Amniotic epithelial cell (primary cell): Measurements from ENCODE around the gene KIF12.
"Not testable (repeated sequence)": the region's sequence is repeated elsewhere in the genome, so short reads cannot be mapped to it uniquely, and the experiment has no call there.

ENCODE experiments used
- DNase-seq: peaks from one replicate; pipeline ENCODE4 v3.0.0-alpha.2; 2010; ENCODE audit warnings: low read depth

KIF12 gene

DNA sequence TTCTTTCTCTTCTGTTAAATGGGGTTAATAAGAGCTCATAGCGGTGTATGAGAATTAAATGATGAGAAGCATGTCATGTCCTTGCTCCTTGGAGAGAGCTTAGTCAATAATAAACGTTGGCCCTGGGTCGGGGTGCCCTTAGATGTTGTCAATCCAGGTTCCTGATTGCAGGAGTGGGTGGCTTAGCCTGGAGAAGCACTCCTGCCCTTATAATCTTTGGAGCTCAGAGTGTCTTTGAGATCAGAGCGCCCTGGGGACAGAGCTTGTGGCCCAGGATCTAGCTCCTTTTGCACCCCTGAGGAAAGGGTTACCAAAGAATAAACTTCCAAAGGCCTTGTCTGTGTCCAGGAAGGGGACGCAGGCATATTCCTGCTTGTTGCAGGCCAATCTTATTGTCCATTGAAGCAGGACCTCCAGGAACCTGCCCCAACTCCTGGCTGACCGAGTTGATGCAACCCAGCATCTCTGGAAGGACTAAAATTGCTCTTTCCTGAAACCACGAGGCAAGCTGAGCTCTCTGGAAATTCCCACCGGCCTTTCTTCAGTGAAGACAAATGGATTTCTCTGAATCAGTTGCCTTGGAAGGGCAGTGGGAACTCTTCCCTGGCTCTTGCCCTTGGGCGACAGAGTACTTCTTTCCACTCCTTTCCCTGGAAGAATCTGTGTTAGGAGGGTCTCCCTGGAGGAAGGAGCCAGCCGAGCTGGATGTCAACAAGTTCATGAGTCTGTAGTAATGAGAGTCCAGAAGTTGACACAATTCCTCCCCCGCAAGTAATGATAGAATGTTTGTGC lies 14.6 kb downstream of the KIF12 start:
- no peak for DNase-seq

DNA sequence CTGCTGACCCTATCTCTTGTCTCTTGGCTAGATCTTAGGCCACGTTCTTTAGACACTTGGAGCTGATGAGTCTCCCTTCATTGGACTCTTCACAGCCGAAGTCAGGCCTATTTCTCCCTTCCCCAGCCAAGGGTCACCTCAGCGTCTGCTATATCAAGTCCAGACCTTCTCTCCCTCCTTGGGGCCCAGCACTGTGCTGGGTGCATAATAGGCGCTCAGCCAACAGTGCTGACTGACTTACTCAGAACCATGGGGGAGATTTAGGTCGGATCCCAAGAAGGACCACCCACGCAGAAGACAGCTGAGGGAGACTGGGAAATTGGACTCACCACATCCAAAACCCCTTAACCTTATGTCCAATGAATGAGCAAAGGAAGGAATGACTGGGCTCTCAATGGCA lies 15.4 kb downstream of the KIF12 start:
- no peak for DNase-seq

DNA sequence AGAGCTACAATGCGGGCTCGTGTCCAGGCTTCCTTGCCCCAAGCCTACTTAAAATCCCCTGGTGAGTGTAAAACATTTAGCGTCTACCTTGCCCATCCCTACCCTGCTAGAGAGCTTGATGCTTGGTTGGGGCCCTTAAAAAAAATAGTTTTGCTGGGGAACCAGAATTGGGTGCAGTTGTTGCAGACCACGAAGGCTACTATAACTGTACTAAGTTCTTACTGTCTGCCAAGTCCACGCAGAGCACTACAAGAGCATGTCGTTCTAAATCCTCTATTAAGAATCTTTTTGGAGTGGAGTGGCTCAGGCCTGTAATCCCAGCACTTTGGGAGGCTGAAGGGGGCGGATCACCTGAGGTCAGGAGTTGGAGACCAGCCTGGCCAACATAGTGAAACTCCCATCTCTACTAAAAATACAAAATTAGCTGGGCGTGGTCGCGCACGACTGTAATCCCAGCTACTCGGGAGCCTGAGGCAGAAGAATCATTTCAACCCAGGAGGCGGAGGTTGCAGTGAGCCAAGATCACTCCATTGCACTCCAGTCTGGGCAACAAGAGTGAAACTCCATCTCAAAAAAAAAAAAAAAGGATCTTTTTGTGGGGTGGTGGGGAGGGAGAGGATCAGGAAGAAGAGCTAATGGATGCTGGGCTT lies 16.2 kb downstream of the KIF12 start:
- DNase-seq: not testable (repeated sequence)

DNA sequence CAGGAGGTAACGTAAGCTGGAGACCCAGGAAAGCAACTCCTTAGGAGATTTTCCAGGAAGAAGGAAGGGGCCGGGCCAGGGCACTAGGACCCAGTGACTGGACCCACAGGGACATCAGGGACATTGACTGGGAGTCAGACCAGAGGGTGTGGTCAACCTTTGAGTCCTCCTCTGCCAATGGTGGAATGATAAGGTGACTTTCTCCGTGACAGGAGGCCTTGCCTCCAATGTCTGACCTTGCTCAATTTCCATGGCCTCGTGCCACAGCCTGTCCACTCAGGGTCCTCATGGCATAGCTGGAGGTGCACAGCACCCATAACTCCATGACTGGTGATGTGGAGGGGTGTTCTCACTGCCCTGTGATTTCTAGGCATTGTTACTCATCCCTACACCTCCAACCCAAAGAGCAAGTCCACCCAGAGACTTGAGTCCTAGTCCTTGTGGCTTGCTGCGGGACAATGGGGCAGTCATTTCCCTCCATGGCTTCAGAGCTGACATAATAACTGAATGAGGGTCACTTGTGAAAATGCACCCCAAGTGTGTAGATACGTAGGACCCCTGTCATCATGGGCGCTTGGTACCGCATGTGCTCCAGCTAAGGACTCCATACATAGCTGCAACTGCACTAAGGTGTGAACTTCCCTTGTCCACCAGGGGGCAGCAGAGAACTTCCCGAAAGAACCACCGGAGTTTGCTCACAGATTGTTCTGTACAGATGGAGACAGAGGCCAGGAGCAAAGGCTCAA lies 16.9 kb downstream of the KIF12 start:
- peak; percentile 76 for DNase-seq

DNA sequence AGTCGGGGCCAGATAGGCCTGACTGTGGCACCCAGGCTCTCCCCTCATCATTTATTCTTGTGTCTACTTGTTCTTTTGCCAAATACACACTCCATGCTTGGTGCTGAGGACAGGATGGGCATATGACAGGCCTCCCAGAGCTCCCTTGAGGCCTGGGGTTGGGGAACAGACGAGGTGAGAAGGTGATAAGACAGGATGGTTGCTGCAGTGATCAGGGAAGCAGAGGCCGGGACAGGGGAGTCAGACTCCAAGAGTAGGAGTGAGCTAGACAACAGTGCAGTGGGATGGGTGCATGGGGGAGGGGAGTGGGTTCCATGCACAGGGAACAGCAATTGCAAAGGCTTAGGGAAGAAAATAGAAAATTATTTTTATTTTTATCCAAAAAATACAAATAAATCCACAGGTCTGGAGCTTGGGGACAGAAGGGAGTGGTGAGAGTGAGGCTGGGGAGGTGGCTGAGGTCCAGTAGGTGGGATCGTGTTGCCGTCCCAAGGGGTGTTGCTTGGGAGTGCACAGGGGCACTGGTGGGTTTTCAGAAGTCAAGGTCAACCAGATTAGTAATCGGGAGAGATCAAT lies 17.6 kb downstream of the KIF12 start:
- no peak for DNase-seq

DNA sequence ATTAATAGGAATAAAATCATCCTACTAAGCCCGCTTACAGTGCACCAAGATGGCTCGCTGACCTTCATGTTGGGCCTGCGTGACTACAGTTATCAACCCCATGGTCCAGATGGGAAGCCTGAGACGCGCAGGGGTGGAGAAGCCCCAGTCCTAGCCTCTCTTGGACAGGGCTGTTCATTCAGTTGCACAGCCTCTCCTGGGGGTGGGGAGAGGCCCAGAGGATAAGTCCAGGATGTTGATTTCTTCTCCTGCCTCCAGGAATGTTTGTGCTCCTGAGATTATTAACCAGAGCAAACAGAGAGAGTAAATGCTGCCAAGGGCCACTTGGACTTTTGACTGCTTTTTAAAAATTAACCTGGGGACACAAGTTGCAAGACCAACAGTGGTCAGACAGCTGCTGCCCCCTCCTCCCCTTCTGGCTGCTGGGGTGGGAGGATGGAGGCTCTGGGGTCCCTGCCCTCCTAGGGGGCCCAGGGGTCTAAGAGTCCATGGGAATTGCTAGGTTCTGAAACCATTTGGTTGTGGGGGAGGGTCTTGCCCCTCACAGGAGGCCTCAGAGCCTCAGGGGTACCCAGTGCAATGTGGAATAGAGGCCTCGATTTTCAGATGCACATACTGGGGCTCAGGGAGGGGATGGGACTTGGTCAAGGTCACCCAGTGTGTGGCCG lies 18.2 kb downstream of the KIF12 start:
- DNase-seq: no peak

DNA sequence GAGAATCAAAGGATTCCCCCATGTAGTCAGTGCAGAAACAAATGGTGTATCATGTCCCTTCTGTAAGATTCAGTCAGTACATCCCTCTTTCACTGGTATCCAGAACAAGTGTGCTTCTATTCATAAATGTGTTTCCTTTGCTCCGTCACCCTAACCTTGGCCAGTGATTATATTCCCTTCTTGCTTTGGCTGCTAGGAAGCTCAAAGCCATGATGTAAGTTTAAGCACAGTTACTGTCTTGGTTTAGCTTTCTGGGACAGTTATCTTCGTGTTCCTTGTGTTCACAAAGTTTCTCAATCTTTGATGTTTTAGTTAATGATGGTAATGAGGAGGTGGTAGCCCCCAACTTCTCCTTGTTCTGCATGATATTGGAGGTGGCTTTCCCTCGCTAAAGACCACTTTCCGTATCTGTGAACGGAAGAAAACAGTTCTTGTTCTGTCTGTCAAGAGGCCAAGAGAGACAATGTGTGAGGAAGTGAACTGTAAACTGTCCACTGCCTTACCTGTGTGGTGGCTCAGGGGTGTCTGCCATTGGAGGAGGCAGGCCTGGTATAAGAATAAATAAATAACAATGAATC lies 18.8 kb downstream of the KIF12 start:
- DNase-seq: no peak

DNA sequence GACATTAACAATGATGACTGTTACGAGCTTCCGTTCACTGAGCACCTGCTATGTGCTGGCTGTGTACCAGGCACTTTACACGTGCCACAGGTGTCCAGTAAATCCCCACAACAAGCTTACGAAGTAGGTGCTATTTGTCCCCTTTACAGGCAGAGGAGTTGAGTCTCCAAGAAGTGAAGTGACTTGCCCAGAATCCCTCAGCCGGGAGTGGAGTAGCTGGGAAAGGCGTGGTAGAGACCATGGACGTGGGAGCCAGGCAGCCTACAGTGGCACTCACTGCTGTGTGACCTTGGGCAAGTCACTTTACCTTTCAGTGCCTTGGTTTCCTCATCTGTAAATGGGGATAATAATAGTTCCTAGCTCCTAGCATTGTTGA lies 20.3 kb downstream of the KIF12 start:
- DNase-seq: no peak

DNA sequence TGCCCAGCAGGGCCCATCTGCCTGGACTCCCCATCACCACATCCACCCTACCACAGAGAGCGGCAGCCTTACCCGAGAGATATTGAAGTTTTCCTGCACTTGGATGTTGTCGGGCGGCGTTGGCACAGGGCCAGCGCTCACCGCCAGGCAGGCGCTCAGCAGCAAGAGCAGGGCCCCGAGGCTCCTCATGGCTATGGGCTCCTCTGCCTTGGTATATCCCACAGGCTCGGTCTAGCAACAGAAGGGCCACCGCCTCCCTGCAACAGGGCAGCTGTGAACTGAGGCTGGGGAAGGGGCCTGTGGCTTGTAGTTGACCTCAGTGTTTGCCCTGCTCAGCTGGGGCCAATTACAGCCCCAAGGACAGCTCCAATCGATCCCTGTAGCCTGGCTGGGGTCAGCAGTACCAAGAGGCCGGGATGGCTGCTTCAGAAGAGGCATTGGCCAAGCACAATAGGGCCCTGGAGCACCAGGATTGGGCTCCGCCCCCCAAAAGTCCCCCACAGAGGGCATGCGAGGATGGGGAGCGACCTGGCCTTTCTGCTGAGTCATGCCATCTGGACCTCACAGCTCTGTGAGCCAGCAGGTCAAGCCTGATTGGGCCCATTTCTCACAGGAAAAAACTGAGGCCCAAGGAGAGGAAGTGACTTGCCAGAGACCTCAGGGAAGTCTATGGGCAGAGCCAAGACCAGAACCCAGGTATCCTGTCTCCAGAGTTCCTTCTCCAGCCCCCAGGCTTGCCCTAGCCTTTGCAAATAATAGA lies 20.9 kb downstream of the KIF12 start, which contains the start of gene AMBP:
Gene AMBP (minus strand): TSS at position 280 of the 760 bp plus-strand sequence. CDS start 91 bp downstream, at position 189.
- DNase-seq: no peak

DNA sequence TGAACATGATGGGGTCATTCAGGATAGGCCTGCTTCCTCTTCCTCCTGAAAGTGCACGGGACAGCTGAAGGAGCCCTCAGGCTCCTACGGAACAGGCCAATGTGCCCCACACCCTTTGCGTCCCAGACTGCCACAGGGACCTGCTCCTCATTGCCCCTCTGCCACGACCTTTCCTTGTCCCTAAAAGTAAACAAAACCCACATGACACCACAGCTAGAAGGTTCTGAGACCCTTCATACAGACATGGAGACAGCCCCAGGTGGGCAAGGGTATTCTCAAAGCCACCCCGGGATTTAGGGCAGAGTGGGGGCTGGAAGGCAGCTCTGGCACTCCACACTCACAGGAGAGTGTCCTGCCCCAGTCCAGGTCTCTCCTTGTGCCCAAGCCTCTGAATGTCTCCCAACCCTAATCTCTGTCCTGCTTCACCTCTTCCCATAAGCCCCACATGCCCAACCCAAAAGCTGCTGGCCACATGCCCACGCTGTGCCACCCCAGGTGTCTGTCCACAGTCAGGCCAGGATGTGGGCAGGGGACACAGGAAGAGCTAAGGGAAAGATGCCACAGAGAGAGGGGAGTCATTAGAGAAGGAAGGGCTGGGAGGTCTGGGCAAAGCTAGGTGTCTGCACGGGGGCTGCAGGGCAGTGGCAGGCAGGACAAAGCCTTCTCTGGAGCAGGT lies 21.8 kb downstream of the KIF12 start:
- no peak for DNase-seq

DNA sequence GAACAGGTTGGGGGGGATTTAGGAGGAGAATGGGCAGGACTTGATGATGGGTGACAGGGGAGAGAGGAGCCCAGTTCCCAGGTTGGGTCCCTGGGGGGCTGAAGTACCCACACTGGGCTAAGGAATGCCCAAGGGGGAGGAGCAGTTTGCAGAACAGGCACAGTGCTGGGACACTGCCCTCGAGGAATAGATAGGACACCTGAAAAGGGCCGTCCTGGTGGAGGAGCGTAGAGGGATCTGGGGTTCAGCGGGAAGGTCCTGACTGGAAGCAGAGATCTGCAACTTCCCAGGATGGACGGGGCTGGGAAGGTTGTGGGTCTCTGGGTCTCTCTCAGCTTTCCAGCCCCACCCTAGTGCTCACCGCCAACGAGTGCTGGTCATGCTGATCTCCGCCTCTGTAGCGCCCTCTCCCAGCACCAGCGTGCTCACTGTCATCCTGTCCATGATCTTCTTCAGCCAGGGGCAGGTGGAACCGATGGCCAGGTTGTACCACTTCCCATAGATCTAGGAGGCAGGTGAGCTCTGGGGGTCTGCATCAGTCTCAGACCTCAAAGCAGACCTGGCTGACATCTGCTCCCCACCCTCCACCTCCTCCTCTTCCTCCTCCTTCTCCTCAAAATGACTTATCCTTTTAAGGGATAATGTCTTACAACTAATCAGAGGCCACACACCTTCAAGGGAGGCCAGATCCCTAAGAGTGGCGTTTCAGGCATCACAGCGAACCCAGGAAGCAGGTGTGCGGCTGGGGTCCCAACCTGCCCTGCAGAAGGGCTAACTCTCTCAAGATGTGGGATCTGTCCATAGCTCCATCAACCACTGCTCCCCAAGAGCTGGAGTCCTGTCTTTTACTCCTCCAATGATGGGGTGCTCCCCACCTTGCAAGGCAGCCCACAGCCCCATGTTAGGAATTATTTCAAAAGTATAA lies 22.6 kb downstream of the KIF12 start:
- no peak for DNase-seq

DNA sequence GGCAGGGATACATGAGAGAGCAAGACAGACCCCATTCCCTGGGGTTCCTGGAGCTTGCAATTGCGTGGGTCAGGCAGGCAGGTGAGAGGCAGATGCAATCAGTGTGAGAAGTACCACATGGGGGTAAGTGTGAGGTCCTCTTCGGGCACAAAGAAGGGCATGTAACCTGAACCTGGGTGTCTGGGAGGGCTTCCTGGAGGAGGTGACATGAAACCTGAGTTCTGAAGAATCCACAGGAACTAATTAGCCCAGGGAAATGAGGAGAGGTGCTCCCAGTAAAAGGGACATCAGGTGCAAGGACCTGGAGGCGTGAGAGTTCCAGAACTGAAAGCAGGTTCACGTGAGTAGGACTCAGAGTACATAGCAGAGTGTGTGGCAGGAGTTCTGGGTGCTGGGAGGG lies 23.5 kb downstream of the KIF12 start:
- no peak for DNase-seq

DNA sequence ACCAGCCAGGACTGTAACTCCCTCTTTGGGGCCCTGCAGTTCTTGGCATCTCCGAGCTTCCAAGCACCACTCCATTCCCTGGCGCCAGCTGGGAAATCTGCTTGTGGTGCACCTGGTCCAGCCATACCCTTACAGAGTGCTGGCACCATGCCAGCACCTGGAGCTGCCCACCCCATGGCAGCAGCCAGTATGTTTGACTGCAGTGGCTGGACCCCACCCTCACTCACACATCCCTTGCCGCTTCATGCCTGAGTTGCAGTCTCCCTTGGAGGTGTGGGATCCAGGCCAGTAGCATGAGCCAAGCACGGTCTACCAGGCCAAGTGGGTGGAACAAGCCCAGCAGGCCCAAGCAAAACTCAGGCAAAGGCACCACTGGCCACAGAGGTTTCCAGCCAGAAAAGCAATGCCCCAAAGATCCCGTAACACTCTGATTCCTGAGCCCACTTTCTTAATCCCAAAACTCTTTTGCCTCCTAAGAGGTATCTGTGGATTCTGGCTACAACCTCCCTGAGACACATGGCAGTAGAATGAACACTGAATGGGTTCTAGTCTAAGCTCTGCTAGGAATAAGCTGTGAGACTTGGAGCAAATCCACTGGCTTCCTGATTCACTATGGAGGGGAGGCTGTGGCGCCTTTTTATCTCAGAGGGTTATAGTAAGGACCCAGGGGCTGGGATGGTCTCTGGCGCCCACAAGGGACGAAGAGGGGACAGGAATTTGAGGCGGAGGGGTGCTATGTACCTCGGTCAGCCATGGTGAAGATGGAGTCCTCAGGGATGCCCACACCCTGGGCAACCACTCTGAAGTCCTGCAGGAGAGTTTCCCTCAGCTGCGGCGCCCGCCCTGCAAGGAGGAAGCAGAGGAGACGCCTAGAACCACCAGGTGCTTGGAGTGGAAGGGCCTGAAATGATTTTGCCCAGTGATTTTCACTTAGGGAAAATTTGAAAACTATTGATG lies 26.6 kb downstream of the KIF12 start:
- DNase-seq: no peak

DNA sequence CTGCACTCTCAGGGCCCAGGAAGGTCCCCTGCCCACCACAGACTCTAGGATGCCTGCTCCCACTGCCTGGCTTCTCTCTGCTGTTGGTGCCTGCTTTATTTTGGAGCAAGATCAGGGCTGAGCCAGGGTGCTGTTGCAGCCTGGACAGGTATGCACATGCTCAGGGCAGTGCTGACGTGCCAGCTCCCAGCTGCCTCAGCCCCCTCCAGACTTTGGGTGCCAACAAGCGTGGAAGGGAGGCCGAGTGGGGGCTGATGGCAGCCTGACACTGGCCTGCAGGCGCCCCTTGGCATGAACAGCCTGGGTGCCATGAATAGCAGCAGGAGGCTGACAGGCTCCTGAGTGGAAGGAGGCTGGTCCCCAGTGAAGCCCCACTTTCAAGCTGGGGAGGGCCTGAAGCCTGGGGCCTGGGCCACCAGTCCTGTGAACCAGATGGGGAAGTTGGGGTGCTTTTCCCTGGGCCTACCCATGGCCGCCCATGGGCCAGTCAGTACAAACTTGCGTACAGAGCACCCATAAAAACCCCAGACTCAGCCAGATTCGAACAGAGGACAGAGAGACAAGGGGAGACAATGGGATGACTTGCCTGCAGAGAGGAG lies 27.8 kb downstream of the KIF12 start:
- no peak for DNase-seq

DNA sequence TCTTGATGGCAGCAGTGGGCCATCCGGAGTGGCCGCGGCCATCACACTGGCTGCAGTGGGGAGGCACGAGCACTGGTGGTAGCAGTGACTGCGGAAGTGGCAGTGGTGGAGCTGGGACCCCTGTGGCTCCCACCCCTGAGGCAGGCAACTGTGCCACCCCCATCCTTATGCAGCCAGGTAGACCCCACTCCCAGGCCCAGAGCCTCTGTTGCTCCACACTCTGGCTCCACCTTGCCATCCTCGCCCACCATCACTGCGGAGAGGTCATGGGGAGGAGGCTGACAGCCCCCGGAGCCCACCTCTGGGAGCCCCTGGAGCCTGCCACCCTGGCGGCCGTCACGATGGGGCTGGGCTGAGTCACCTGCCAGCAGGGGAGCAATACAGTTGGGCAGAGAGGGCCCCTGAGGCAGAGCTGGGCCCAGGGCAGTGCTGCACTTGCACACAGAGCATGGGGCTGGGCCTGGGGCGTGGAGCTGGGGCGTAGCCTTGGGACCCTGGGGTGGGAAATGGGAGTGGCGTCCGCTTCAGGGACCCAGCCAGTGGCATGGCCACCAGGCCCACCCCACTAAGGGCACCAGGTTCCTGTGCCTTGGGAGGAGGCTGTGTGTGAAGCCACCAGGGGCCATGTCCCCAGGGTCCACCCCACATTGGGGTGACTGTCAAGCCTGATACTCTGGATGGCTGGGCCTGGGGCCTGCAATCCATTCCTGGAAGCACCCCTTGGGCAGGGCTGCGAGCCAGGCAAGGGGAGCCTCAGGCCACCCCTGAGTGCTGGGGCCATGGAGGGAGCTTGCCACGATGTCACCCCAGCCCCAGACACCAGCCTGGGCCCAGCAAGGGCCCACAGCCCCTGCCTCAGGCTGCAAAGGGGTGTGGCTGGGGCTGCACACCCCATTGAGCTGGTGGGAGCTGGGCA lies 28.6 kb downstream of the KIF12 start:
- DNase-seq: no peak

DNA sequence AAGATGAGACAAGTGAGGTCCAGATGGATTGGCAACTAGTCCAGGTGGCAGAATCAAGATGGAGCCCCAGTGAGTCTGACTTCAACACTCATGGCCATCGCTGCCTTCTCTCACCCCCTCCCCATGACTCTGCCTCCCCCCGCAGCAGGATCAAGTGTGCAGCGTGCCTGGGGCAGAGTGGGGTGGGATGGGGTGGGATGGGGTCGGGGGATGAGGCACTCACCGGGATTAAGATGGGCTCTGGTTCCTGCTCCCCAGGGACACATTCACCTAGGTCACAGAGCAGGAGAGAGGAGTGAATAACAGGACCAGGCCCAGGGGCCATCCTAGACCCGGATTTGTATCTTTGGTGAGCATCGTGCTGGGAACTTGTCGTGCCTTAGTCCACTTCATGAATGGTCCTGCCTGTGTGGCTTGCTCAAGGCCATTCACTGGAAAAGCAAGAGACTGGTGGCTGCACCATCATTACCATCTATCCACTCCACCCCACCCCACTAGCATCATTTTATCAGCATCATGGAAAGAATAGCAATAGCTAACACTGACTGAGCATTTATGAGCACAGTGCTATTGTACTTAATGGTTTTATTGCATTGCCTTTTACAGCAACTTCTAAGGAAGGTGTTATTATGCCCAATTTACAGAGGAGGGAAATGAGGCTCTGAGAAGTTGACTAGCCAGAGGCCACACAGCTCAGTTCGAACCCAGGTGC lies 29.5 kb downstream of the KIF12 start:
- DNase-seq: no peak
